GM18499 (cell line): ENCODE measurements around the gene BMPR1B.

Experiments
- ATAC-seq: cut with Tn5 transposase; IDR thresholded peaks from one replicate; pipeline ENCODE4 v1.9.1; 2021; ENCODE audit warnings: moderate number of reproducible peaks; ENCODE audit not compliant: insufficient read depth, unreplicated experiment

BMPR1B gene

GRCh38 chr4:95068818-95069478 is 311.2 kb downstream of the BMPR1B start:
- no peak for ATAC-seq

GRCh38 chr4:95071851-95072250 is 314.1 kb downstream of the BMPR1B start:
- no peak for ATAC-seq

DNA sequence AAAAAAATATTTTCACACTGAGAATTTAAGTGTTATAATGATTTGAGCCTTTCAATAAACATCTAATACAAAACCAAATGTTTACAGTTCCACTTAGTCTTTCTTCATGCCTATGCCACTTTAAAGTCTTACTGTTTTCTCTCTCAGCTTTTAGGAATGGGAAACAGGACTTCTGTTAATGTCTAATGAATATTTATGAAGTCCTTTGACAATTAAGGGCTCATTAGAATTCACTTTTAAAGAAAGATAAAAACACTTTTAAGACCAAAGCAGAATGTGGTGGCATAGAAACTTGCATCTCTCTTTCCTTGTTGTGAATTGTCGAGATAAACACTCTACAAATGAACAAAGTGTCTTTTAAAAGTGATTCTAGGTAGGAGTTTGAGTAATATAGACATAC is 315.9 kb downstream of the BMPR1B start:
- no peak for ATAC-seq

- no peak for ATAC-seq
These were observed 320.1 kb downstream of the BMPR1B start for GRCh38 chr4:95077864-95078263.

- ATAC-seq, result no peak
These were observed 323.2 kb downstream of the BMPR1B start for GRCh38 chr4:95080969-95081368.

DNA sequence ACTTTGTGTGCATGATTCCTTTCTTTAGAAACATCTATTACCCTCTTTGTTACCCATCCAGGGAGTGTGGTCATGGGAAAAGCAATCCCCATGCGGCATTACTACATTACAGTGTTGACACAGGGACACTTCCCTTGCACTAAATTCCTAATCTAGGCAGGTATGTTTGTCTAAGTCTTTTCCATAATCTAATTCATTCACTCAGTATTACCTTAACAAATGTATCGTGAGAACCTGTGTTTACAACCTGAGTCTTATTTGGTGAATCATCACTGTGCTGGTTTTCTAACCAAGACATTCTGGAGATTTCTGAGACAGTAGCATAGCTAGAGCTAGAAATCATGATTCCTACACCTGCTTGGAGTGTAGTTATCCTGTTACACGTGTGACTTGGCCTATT is 326.8 kb downstream of the BMPR1B start:
- no peak for ATAC-seq

- no peak for ATAC-seq
These were observed 327.5 kb downstream of the BMPR1B start for GRCh38 chr4:95085124-95085833.

DNA sequence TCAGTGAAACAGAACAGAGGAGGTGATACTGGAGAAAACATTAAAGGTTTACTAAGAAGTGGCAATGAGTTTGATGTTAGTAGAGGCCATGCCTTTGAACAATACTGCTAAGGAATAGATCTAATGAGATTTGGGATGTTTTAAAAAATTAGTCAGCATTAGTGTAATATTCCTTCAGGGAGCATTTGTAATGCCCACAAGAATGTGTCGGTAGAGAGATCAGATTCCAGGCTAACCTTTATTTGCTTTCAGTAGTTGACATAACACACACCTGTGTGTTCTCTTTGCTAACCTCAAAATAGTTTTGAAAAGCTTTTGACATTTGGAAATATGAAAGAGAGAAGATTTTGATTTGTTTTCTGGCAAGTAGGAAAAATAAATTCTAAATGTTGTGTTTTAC is 328.8 kb downstream of the BMPR1B start:
- no peak for ATAC-seq

GRCh38 chr4:95087657-95088455 is 330.1 kb downstream of the BMPR1B start:
- ATAC-seq, result no peak

DNA sequence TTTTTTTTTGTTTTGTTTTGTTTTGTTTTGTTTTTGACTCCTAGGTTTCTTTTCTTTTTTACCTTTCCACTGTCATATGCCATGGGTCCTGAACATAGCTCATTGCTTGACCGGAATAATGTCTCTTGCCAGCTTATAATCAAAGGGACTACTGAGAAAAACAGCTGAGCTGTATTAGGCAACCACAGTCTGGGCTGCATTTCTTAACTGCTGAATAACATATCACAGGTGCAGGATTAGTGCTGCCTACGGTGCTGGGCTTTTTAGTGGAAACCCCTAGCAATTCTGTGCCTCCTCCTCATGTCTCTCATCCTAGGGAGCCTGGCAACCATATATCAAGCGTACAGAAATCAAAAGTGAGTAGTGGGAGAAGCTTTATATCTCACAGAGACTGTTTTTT is 333.5 kb downstream of the BMPR1B start:
- no peak for ATAC-seq

DNA sequence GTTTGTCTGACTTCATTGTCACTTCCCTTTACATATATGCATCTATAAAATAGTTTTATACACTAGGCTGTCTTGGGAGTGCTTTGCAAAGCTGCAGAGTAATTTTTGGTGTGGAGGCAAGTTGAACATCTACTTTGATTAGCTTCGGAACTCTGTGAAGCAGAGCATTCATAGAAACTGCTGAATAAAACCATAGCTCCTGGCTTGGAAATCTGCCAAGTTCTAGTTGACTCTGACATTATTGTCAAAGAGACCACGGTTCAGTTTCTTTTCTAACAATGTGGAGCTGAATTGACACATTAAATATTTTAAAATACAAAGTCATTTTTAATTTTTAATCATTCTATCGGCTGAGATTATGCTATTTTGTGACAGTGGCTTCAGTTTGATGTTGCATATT is 335.0 kb downstream of the BMPR1B start:
- no peak for ATAC-seq

DNA sequence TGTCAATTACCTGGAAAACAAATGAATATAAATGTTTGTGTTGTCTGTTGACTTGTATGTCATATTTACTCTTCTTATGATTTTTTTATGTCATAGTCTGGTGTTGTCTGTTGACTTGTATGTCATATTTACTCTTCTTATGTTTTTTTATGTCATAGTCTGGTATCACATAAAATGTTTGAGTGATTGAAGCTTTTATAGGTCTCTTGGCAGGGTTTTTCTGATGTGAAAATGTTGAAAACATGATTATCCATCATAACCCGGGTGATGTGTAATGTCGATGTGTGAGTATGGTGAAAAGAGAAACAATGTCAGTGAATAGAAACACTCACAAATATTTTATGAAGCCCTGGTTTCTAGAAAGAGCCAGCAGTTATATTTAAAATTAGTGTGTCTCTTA is 335.7 kb downstream of the BMPR1B start:
- no peak for ATAC-seq

DNA sequence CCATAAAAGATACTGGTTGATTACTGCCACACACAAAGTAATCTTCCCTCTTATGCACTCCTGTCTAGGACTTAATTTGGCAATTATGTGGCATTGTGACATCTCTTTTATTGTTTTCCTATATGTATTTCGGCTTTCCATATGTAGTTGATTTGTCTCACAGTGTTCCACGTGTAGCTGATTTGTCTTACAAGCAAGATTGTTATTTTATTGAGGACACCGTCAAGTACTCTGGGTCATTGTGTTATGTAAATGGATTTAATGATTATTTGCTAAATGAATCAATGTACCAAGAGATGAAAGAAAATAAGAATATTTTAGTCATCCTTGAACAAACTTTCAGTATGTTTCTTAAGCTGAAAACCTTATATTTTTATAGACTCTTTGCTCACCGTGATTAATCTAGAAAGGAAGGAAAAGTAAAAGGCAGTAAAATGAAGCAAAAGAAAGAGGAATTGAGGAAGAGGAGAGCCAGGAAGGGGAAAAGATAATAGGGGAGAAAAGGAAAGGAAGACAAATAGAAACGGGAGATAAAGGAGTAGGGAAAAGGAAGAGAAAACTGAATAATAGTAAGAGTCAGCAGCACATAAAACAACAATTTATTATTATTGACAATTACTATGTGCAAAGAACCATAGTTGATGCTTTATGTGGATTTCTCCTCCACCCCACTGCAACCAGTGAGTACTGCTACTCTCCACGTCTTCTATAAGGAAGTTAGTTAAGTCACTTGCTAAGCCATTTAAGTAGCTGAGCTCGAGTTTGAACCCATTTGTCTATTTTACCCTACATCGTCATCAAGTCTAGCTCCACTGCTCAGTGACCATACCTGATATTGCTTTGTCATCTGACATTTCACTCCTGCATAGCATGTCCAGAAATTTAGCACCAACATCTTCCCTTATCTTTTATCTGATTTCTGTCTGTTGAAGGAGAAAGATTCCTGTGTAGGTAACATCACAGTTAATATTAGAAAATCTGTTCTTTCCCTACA is 336.5 kb downstream of the BMPR1B start:
- no peak for ATAC-seq

GRCh38 chr4:95095348-95095974 is 337.7 kb downstream of the BMPR1B start:
- no peak for ATAC-seq

GRCh38 chr4:95102162-95102790 is 344.5 kb downstream of the BMPR1B start:
- no peak for ATAC-seq

DNA sequence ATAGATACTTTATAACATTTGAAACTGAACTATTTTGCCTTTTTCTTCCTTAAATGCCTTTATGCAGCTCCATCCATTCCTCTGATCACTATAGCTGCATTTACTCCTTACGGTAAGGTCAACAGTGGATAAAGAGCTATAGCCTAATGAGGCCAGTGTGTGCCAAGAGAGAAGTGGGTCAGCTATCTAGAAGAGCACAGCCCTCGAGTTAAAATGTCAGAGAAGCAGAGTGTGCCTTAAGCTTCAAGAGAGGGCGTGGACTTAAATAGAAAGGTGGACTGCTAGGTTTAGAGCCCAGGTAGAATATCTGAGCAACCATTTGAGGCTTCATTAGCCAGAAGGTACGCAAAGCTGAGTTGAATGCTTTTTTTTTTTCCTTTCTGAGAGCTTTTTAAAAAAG is 347.4 kb downstream of the BMPR1B start:
- no peak for ATAC-seq

- ATAC-seq, result no peak
These were observed 348.2 kb downstream of the BMPR1B start for GRCh38 chr4:95105983-95106382.

GRCh38 chr4:95106408-95106928 is 348.7 kb downstream of the BMPR1B start:
- no peak for ATAC-seq

DNA sequence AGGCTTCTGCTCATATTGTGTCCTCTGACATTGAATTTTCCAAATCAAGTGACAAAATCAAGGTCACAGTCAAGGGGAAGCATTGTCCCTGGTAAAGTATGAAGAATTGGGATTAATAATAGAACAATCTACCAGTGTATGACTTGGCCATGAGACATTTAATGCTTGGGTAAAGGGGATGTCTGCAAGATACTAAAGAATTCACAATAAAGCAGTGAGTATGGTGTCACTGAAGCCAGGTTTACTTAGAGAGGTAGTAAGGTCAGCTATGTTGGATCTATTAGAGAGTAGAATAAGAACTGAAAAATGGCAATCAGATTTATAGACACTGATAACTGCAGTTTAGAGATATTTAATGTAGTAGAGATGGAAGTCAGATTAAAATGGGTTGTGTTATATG is 349.2 kb downstream of the BMPR1B start:
- no peak for ATAC-seq
